NCI-H69 (cell line): ENCODE data around the gene TIMM8B.
"Not testable (repeated sequence)": the region's sequence is repeated elsewhere in the genome, so short reads cannot be mapped to it uniquely, and the experiment has no call there.

Source experiments
- DNase-seq: peaks from one replicate; lab custom pipeline; 2025; lab: John Stamatoyannopoulos, UW

Gene TIMM8B

GRCh38 chr11:112082729-112083128, 3.8 kb downstream of the TIMM8B start:
- no peak for DNase-seq

DNA sequence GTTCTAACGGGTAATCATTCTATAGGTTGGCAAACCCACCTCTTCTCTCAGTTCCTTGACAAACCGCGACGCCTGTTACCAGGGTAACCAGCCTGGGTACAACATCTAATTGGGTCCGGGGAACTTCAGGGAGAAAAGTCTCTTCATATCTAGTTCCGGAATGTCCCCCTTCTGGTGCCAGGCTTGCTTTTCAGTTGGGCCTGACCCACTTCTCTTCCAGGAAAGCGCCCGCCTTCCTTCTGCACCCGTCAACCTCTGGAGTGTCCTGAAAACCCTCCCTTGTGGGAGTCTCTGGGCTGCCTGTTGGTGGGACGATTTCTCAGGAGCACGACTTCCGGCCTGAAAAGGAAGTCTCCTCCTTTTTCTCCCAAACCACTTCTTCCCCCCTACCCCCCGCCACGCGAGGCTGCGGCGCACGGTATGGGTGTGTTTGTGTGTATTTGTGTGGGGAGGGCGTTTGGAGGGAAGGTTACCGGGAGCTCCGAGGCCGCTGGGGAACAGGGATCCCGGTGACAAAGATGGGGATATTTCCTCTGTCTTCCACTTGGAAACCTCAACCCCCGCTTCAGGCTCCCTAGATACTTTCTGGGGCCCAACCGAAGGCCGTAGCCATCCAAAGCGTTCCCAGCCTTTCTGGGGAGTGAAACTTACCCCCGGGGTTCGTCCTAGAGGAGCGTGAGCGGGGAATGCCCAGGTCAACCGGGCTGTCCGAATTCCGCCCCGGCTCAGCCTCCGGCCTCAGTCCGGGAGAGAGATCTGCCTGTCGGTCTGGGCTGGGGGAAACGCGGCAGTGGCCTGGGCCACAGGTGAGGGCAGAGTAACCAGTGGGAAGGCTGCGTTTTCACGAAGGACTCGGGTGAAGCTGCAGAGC, 12.4 kb downstream of the TIMM8B start, which contains the start of the genes NKAPD1 and PIH1D2:
Gene NKAPD1 (plus strand): TSS at position 359 of the 871 bp plus-strand sequence. CDS start 1,276 bp downstream, outside the sequence.
Gene PIH1D2 (minus strand): TSS at position 77 of the 871 bp plus-strand sequence. CDS start 843 bp downstream, outside the sequence.
- DNase-seq: peak; percentile 95

DNA sequence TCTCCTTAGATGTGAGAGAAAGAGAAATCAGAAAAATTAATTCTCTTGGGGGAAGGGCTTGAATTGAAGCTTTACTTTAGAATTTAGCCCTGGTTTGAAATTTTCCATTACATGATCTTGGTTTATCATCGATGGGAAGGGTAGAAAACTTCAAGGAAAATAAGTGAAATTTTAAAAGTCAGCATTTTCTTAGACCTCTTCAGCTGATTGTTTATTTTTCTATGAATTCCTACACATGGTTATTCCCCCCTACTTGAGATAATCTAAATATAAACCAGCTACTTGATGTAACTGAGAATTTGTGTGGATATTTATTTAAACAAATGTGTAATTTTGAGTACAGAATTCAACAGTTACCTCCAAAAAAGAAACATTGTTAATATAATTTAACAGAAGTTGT, 23.6 kb downstream of the TIMM8B start:
- no peak for DNase-seq

DNA sequence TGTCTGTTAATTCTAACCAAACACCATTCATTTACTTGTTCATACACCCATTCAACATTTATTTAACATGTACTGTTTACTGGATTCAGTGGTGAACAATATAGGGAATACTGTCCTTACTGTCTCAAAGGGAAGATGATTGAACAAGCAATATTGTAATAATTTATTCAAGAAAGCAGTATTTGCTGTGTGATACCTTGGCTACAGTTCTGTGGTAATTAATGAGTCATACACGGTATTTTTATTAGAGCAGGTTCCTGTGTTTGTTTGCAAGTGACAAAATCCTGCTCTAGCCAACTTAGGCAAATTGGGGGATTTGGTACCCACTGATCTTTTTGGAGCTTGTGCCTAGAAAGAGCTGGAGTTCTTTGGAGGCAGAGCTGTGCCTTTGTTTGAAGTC, 28.5 kb downstream of the TIMM8B start:
- DNase-seq: no peak

DNA sequence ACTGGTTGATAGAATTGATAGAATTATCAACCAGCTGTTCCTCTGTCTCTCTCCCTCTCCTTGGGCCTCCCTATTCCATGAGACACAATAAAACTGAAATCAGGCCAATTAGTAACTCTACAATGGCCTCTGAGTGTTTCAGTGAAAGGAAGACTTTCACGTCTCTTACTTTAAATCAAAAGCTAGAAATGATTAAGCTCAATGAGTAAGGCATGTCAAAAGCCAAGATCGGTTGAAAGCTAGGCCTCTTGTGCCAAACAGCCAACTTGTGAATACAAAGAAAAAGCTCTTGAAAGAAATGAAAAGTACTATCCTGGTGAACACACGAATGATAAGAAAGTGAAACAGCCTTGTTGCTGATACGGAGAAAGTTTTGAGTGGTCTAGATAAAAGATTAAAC, 29.4 kb downstream of the TIMM8B start:
- no peak for DNase-seq

DNA sequence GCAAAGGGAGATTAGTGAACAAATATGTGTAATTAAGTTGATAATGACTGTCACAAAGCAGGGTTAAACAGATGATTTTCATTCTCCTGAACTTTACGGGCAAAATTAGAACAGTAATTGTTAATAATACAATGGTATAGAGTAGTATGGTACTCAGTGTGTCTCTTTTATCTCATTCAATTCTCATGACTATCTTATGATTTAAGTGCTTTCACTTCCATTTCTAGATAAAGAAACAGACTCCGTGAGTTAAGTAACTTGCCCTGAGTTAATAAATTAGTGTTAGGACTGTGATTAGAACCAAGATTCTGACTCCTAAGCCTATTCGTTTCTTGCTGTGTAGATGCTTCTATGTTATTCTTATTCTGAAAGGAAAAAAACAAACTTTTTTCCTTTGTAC, 34.8 kb downstream of the TIMM8B start:
- DNase-seq: no peak

DNA sequence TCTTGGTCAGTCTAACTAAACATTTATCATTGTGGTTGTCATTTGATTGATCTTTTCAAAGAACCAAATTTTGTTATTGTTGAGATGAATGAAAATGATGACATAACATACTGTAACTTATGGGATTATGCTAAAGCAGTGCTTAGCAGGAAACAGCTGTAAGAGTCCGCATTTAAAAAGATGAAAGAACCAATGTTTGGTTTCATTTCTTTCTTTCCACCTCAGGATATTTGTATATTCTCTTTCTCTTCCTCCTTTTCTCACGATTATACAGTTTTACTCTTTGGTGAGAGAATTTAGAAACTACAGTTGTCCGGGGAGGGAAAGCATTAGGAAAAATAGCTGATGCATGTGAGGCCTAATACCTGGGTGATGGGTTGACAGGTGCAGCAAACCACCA, 35.8 kb downstream of the TIMM8B start:
- DNase-seq: no peak

DNA sequence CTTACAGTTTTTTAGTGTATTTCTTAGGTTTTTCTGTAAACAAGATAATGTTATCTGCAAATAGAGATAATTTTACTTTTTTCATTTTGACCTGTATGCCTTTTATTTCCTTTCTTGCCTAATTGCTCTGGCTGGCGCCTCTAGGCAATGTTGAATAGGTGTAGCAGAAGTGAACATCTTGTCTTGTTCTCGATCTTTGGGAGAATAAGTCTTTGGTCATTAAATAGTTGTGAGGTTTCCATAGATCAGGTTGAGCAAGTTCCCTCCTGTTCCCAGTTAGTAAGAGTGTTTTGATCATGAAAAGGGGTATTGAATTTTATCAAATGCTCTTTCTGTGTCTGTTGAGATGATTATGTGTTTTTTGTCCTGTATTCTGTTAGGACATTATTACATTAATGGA, 36.8 kb downstream of the TIMM8B start:
- no peak for DNase-seq

DNA sequence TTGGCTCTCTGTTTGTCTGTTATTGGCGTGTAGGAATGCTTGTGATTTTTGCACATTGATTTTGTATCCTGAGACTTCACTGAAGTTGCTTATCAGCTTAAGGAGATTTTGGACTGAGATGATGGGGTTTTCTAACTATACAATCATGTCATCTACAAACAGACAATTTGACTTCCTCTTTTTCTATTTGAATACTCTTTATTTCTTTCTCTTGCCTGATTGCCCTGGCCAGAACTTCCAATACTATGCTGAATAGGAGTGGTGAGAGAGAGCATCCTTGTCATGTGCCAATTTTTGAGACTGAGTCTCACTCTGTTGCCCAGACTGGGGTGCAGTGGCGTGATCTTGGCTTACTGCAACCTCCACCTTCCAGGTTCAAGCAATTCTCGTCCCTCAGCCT, 38.3 kb downstream of the TIMM8B start:
- DNase-seq: not testable (repeated sequence)

- not testable (repeated sequence) for DNase-seq
These were observed 39.9 kb downstream of the TIMM8B start for GRCh38 chr11:112046647-112047046.

- no peak for DNase-seq
These were observed 41.6 kb downstream of the TIMM8B start for GRCh38 chr11:112044961-112045360.

DNA sequence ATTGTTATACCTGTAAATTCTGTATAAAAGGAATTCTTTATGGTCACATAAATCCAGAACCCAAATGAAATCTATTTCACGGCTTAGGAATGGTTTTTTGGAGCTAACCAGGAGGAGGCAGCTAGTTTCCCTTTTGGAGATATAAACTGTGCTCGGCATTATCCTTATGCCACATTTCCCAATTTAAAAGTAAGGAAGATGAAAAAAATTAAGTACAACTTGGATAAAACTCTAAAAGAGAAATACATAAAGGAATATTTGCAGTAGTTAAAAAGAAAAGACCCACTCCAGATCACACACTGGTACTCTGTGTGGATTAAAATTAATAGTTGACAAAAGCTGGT, 43.6 kb downstream of the TIMM8B start:
- DNase-seq: no peak

- DNase-seq: no peak
These were observed 44.2 kb downstream of the TIMM8B start for GRCh38 chr11:112042161-112042960.

- no peak for DNase-seq
These were observed 49.0 kb downstream of the TIMM8B start for GRCh38 chr11:112037527-112037926.
